ENCODE data around the gene DHRSX.

GRCh38 chrX:2342874-2343273 lies 157.9 kb downstream of the DHRSX start:
- TF ChIP-seq GATA2 (IDR thresholded peaks at IDR 0.05; ENCODE audit: low read depth, low read length) (no peak), GATA3 (IDR thresholded peaks at IDR 0.05; ENCODE audit: low read depth, low read length) (no peak)

Measured in SH-SY5Y (cell line).